Measurements from ENCODE around the gene MAP3K9. TPM values are rescaled to one million over a fixed set of nuclear protein-coding genes. Genes with fewer than 3 reads are reported as not detected.

MAP3K9 gene
- total RNA-seq, 1 experiment from 2014 or later, result 12.6 TPM

DNA sequence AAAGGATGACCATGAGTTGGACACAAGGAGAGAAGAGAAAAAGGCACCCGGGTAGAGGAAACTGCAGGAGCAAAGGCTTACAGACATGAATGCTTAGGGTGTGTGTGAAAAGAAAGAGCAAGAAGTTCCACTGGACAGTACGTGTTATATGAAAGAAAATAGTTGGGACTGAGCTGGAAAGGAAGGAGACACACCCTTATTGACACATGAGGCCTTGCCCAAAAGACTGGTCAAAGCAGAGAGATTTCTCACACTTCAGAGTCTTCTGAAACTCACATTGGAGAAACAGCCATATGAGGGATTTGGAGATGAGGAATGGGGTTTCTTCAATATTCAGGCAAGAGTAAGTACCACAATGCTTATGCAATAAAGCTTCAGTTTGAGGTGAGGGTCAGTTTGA, 111.6 kb downstream of the MAP3K9 start:
- H3K27me3 ChIP-seq (ENCODE audit: control insufficient read depth, insufficient read depth, low read length), result no peaks in the 10 kb centered on the region
- H3K36me3 ChIP-seq (replicated peaks; ENCODE audit: control insufficient read depth, insufficient read depth, low read length), result no peaks in the 10 kb centered on the region
- no peak for DNase-seq
- no peak overlapping the region for H3K4me3 ChIP-seq (ENCODE audit: insufficient read depth, low read depth, low read length)

GRCh38 chr14:70696026-70696425, 113.3 kb downstream of the MAP3K9 start:
- no peaks in the 10 kb centered on the region for H3K36me3 ChIP-seq (replicated peaks; ENCODE audit: control insufficient read depth, insufficient read depth, low read length)
- no peak overlapping the region for H3K4me3 ChIP-seq (ENCODE audit: insufficient read depth, low read depth, low read length)
- DNase-seq, result no peak
- no peaks in the 10 kb centered on the region for H3K27me3 ChIP-seq (ENCODE audit: control insufficient read depth, insufficient read depth, low read length)

DNA sequence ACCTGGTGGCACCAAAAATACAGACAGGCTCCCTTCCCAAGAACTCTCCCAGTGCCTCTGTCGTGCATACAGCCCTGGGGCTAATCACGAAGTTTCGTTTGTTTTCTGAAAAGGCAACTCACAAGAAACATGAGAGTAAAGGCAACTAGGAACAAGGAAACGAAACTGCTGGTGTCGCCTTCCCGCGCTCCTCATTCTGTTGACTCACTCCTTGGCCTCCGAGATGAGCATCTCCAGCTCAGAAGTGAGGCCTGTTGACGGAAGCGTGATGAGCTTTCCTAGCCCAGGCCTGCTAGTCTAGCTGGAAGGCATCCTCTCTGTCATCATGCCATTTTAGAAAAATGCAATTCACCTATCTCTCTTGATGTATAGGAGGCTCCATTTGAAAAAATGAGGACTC, 117.1 kb downstream of the MAP3K9 start:
- Histone ChIP-seq H3K4me3 (ENCODE audit: insufficient read depth, low read depth, low read length) (no peak overlapping the region), H3K27me3 (ENCODE audit: control insufficient read depth, insufficient read depth, low read length) (no peaks in the 10 kb centered on the region), H3K36me3 (replicated peaks; ENCODE audit: control insufficient read depth, insufficient read depth, low read length) (no peaks in the 10 kb centered on the region)
- DNase-seq, result no peak

DNA sequence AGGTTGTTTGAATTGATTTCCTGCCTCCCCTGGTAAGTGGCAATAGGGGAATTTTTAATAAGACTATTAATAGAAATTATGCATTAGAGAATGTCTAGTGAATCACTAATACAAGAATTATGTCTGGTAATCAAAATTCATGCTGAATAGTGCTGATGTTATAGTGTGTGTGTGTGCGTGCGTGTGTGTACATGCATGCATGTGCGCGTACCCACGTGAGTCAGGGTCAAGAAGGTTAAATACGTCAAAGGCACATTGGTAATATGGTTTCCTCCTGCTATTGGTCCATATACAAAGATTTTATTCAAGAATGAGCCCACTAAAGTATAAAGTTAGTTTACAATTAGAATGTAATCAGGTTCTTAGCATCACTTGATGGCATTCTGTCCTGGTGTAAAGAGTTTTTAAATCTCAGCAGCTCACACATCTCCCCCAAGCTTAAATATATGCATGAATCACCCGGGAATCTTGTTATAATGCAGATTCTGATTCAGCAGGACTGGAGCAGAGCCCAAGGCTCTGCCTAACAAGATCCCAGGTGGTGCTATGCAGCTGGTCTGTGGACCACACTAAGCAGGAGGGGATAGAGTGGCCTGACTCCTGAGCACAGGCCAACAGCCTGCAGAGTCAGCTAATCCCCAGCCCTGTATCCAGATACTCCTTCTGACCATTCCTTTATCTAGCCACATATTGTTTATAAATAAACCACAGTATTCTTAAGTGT, 123.7 kb downstream of the MAP3K9 start:
- no peaks in the 10 kb centered on the region for H3K27me3 ChIP-seq (ENCODE audit: control insufficient read depth, insufficient read depth, low read length)
- no peaks in the 10 kb centered on the region for H3K36me3 ChIP-seq (replicated peaks; ENCODE audit: control insufficient read depth, insufficient read depth, low read length)
- peak; percentile 67 for DNase-seq
- no peak overlapping the region for H3K4me3 ChIP-seq (ENCODE audit: insufficient read depth, low read depth, low read length)

- no peak for DNase-seq
- H3K27me3 ChIP-seq (ENCODE audit: control insufficient read depth, insufficient read depth, low read length), result no peaks in the 10 kb centered on the region
- no peaks in the 10 kb centered on the region for H3K36me3 ChIP-seq (replicated peaks; ENCODE audit: control insufficient read depth, insufficient read depth, low read length)
- no peak overlapping the region for H3K4me3 ChIP-seq (ENCODE audit: insufficient read depth, low read depth, low read length)
These were observed 125.3 kb downstream of the MAP3K9 start for GRCh38 chr14:70683983-70684382.

- peaks cover under 1% of the 10 kb centered on the region; the same call in 1 of the 2 replicates for H3K36me3 ChIP-seq (replicated peaks; ENCODE audit: control insufficient read depth, insufficient read depth, low read length)
- no peak overlapping the region for H3K4me3 ChIP-seq (ENCODE audit: insufficient read depth, low read depth, low read length)
- H3K27me3 ChIP-seq (ENCODE audit: control insufficient read depth, insufficient read depth, low read length), result no peaks in the 10 kb centered on the region
- no peak for DNase-seq
These were observed 128.6 kb downstream of the MAP3K9 start for GRCh38 chr14:70680748-70681147.

DNA sequence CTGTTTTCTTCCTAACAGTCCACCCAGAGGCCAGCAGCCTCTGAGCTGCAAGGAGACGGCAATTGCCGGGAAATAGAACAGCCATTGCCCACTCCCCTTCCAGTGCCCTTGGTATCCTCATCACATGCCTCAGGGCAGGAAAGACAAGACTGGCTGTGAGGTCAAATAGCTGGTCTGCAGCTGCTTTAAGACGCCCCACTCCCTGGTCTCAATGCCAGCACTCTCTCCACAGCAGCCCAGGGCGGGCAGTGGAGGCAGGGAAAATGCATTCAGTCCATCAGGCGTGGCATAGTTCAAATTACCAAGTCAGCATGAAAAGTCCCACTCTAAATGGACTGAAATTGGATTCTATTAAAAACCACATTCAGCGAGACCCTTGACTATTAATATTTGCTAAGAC, 132.0 kb downstream of the MAP3K9 start:
- Histone ChIP-seq H3K36me3 (replicated peaks; ENCODE audit: control insufficient read depth, insufficient read depth, low read length) (peaks cover 4% of the 10 kb centered on the region), H3K27me3 (ENCODE audit: control insufficient read depth, insufficient read depth, low read length) (no peaks in the 10 kb centered on the region)
- DNase-seq, result no peak

More for the DNA sequence above, 132.0 kb downstream of the MAP3K9 start:
- no peak overlapping the region for H3K4me3 ChIP-seq (ENCODE audit: insufficient read depth, low read depth, low read length)

Other genes with a start within 250 kb of the MAP3K9 start
- 29.5 and 38.8 TPM in 2 replicates for gene MED6, start 208.9 kb downstream of the MAP3K9 start, total RNA-seq (2014; rRNA removed; shearing (Covaris generic))
- gene TTC9, start 167.6 kb downstream of the MAP3K9 start, total RNA-seq (2014; rRNA removed; shearing (Covaris generic)), result 12.1 and 14.9 TPM in 2 replicates
- gene PCNX1, start 97.9 kb upstream of the MAP3K9 start, total RNA-seq (2014; rRNA removed; shearing (Covaris generic)), result 29.1 and 39.6 TPM in 2 replicates

Measured in H7 (cell line).